ENCODE results near the gene NFATC2IP.
"Not testable (repeated sequence)": the region's sequence is repeated elsewhere in the genome, so short reads cannot be mapped to it uniquely, and the experiment has no call there.

The NFATC2IP gene

DNA sequence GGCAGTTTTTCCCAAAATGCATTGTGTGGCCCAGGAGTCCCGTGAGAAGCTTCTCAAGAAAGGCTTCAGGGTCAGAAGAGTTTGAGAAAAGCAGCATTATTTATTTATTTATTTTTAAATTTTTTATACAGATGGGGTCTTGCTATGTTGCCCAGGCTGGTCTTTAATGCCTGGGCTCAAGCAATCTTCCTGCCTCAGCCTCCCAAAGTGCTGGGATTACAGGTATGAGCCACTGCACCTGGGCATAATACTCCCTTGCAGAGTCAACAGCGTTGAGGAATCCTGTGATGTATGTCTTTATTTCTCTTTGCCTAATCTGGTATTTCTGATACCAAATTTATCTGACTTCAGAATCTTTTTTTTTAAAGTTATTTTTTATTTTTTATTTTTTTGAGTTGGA lies 49.3 kb downstream of the NFATC2IP start:
- no peak for DNase-seq

DNA sequence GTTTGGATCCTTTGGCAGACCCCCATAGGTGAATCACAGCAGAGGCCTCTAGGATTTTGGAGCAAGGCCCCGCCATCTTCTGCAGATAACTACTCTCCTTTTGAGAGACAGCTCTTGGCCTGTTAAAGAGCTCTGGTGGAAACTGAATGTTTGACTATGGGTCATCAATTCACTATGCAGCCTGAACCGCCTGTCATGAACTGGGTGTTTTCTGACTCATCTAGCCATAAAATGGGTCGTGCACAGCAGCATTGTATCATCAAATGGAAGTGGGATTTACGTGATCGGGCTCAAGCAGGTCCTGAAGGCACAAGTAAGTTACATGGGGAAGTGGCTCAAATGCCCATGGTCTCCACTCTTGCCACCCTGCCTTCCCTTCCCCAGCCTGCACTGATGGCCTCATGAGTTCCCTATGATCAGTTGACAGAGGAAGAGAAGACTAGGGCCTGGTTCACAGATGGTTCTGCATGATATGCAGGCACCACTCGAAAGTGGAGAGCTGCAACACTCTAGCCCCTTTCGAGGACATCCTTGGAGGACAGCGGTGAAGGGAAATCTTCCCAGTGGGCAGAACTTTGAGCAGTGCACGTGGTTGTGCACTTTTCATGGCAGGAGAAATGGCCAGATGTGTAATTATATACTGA lies 53.9 kb downstream of the NFATC2IP start:
- not testable (repeated sequence) for DNase-seq

DNA sequence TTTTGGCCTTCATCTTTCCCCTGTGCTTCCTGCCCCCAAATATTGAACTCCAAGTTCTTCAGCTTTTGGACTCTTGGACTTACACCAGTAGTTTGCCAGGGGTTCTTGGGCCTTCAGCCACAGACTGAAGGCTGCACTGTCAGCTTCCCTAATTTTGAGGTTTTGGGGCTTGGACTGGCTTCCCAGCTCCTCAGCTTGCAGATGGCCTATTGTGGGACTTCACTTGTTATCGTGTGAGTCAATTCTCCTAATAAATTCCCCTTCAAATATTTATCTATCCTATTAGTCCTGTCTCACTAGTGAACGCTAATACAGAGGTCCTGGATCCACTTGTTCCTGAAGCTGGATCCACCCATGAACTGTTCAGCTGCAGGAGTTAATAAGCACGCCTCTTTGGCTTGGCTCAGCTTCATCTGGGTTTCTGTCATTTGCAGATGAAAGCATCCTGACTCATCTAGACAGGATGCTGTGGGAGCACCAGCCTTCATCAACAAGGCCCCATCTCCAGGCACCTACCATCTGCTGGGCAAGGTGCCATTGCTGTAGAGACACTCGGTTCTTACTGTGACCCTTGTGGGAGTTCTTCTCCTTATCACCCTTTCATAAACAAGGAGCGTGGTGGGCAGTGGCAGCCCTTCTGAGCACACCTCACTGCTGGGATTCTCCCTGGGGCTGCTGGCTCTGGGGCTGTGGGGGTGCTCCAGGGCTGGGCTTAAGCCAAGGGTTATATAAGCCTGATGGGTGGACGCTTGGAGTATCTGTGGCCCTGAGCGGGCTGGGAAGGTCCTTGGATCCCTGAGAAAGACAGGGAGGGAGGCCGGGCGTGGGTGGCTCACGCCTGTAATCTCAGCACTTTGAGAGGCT lies 57.2 kb downstream of the NFATC2IP start:
- peak; percentile 72 for DNase-seq

DNA sequence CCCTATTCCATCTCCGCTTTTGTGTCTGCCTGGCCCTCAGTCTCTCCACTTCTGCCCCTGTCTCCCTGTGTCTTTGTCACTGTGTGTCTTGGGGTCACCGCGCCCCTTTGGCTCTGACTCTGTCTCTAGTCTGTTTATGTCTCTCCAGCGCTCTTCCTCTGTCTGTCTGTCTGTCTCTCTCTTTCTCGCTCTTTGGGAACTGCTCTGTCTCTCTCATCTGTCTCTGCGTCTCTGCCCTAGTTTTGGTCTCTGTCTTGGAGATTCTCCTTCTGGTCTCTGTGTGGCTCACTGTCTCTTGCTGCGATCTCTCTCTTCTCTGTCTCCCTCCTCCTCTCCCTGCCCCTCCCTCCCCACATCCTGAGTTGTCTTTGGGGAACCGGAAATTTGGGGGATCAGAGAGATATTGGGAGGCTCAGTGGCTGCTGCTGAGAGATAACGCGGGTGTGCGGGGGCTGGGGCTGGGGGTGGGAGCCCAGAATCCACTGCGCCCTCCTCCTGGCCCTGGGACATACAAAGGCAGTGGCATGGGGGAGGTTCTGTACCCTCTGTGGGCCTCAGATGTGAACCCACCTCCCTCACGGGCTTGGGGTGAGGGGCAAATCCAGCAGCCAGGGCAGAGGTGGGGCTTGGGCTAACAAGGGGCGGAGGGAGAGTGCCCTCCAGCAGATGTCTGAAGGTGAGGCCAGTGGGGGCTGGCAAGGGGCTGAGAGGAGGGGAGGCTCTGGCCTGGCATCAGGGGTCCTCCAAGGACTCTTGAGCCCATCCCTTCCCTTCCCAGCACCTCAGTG lies 58.5 kb downstream of the NFATC2IP start:
- no peak for DNase-seq

DNA sequence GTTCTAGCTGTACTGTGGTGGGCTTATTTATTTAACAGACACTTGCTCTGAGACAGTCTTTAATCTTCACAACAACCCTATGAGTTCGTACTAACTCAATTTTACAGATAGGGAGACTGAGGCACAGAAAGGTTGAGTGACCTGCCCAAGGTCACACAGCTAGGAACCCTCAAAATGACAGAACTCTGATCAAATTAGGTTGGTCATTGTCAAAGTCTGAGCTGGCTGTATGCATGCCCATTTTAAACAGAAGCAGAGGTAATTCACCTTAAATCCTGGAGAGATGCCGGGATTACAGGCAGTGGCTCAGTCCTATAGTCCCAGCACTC lies 59.1 kb downstream of the NFATC2IP start:
- no peak for DNase-seq

DNA sequence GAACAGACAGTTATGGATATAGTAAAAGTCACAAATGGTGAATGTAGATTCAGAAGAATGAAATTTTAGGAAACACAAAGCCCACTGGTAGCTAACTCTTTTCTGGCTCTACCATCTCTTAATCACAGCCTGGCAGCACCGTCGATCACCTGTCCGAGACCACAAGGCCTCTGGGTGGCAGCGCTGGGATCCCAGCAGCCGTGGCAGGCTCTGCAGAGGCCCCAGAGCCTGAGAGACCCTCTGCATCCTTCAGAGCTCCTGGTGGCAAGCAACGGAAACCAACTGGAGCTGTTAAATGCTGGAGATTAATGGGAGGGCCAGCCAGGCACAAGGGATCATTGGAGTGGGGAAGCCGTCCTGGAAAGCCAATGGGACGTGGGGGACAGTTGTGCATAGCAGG lies 60.4 kb downstream of the NFATC2IP start:
- no peak for DNase-seq

DNA sequence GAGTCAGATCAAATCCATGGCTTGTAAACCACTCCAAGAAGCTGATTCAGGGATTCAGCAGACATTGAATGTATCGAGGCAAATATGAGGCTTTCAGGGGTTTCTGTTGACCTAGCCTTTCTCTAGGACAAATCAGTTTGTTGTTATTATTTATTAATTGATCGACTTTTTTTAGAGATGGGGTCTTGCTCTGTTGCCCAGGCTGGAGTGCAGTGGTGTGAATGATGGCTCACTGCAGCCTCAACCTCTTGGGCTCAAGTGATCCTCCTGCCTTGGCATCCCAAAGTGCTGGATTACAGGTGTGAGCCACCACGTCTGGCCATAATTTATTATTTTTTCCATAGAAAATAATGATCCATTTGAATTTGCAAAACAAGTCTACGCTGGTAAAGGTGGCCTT lies 61.1 kb downstream of the NFATC2IP start:
- no peak for DNase-seq

DNA sequence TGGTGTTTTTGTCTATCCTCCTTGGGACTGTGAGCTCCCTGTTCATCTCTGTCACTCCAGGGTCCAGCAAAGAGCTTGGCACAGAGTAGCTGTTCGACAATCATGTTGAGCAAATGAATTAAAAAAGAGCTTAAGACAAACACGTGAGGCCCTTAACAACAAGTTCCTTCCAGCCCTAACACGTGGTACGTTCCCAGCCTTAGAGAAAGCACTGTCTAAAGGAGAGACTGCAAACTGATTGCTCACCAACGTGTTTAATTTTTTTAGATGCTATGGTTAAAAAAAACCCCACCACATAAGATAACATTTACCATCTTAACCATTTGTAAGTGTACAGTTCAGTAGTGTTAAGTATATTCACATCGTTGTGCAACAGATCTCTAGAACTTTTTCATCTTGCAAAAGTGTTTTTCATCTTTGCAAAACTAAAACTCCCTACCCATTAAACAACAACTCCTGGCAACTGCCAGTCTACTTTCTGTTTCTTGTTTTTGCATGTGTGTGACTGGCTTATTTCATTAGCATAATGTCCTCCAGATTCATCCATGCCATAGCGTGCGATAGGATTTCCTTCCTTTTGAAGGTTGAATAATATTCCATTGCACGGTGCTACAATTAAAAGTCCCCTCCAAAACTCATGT lies 62.3 kb downstream of the NFATC2IP start:
- DNase-seq = peak; percentile 60

DNA sequence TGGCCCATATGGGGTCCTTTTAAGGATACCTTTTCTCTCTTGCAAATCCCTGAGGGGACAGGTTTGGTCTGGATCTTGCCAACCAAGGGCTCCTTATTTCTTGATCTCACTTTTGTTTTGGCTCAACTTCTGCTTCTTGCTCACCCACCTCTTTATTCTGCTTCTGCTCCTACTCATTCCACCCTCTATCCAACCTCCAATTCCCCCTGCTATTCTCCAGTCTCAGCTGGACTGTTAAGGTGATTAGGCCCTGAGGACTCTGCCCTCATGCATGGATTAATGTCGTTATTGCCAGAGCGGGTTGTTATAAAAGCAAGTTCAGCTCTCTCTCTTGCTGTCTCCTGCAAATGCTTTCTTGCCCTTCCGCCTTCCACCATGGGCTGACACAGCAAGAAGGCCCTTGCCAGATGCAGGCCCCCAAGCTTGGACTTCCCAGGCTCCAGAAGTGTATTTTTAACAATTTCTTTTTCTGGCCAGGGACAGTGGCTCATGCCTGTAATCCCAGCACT lies 63.9 kb downstream of the NFATC2IP start:
- DNase-seq = no peak

Data from central memory CD4-positive, alpha-beta T cell (primary cell).